Stromal cell of bone marrow (primary cell): Measurements from ENCODE around the gene HOOK2.

Experiments used
- DNase-seq: peaks from one replicate; pipeline ENCODE4 v3.0.0-alpha.2; 2012; ENCODE audit warnings: low read depth

The HOOK2 gene

GRCh38 chr19:12794196-12794941 is 19.0 kb upstream of the HOOK2 start:
- DNase-seq: no peak

DNA sequence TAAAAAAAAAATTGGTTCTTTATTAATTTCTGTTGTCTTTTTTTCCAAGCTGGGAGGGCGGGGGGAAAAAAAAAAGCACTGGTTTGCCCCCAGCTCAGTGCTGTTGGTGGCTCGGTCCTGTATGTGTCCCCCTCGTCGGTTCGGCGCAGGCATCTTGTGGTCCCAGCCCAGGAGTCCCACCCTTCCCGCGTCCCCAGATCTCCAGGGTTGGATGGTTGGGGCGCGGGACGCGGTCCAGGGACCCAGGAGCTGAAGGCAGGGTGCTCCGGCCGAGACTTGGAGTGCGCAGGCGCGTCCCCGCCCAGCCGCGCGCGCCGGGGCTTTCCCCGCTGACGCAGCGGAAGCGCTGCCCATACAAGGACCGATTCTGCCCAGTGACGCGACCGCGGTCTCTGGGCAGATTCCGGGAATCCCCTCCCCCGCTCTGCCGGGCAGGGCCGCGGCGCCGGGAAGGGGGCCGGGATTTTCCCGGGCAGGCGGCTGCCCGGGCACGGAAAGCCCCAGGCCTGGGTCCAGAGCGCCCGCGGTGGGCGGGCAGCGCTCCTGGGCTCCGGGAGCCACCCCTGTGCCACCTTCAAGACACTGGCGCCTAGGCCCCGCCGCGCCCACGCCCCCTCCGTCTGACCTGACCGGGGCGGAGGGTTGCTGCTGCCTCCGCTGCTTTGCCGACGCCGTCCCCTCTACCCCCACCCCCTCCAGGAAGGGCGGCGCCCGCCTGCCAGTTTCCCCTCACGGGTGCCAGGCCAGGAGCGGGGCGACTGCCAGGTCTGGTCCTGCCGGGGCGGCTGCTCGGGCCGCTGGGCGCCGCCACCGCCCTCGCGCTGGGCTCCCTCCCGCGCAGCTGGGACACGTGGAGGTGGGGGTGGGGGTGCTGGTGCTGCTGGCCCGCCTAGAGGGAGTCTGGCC is 18.2 kb upstream of the HOOK2 start:
- peak; percentile 83 for DNase-seq

DNA sequence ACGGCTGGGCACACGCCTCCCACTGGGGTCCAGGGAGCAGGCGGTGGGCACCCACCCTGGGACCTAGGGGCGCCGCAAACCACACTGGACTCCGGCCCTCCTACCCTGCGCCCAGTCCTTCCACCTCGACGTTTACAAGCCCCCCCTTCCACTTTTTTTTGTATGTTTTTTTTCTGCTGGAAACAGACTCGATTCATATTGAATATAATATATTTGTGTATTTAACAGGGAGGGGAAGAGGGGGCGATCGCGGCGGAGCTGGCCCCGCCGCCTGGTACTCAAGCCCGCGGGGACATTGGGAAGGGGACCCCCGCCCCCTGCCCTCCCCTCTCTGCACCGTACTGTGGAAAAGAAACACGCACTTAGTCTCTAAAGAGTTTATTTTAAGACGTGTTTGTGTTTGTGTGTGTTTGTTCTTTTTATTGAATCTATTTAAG is 17.5 kb upstream of the HOOK2 start:
- no peak for DNase-seq

- DNase-seq: no peak
Observed at GRCh38 chr19:12792051-12792852, 16.9 kb upstream of the HOOK2 start.

- peak; percentile 95 for DNase-seq
Observed at GRCh38 chr19:12791345-12792050, 16.1 kb upstream of the HOOK2 start, which contains the start of gene JUNB. Gene JUNB, plus strand, starts transcription at chr19:12791486. Its CDS starts 286 bp downstream, at chr19:12791772.

GRCh38 chr19:12790628-12791344 is 15.4 kb upstream of the HOOK2 start:
- DNase-seq: no peak

DNA sequence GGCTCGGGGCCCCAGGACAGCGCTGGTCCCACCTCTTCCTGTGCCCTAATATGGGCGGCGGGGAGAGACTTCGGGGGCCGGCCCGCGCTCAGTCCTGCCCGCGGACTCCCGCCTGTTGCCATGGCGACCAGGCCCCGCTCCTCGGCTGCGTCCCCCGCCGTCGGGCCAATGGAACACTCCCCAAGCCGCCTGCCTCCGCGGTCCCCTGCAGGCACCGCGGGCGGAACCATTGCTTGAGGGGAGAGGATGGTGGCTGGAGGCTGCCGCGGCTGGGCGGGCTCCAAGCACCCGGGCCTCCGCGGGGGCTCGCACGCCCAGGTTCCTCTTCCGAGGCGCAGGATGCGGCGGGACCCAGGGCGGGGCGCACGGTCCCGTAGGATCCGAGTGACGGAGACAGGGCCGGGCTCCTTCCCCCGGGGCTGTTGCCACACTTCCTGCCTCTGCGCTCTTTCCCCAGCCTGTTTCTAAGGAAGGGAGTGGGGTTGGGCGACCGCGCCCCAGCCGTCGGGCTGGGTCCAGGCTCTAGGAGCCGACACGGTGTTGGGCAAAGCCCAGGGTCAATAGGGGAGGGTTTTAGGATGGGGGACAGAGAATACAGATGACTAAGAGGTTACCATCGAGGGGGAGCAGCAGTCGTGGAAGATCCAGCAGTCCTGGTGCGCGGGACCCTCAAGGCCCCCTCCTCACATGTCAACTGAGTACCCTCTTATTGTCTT is 14.7 kb upstream of the HOOK2 start:
- peak; percentile 94 for DNase-seq

DNA sequence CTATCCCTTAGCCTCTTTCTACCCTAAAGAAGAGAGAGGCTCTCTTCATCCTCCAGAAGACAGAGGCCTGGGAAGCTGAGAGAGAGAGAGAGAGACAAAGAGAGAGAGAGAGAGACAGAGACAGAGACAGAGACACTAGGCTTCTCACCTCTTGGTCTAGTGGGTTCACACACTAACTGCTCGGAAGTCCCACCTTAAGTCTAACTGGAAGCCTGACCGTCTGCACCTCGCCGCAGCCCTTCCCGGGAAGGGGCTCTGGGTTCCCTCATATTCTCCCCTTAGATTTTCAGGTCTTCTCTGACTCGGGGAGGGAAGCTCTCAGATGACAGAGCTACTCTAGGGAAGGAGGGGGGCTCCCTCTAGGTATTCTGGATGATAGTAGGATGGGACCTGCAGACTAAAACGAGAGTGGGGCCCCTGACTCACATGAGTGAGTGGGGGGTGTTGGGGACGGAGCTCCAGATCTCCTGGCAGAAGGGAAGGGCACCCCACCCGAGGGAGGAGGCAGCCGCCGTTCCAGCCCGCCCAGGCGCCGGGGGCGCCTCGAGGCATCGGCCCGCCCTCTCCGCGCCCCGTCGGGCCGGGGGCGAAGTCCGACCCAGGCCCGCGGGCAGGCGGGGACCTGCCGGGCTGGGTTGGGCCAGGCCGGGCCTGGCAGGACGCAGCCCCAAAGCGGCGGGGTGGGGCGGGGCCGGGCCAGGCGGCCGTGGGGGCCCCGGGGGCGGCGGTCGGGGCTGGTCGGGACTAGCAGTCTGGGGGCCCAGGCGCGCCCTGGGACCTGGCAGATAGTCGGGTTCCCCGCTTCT is 13.9 kb upstream of the HOOK2 start:
- no peak for DNase-seq

DNA sequence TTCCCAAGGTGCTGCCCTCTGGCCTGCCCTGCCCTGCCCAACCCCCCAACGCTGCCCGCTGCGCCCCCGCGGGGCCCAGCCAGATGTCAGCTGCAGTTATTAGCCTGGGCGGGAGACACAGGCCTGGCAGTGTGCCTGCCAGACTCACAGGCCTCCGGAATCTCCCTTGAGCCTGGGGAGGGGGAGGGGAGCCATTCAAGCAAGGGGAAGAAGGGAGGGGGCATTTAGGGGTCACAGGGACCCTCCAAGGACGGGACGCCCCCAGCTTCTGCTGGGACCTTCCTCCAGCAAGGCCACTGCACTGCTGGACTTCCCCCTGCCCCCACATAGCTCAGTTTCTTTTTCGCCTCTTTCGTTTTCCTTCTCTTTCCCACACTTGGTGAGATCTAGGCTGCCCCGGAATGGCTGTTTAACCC is 13.3 kb upstream of the HOOK2 start:
- DNase-seq: no peak

GRCh38 chr19:12788042-12788681 is 12.8 kb upstream of the HOOK2 start:
- no peak for DNase-seq

- no peak for DNase-seq
Observed at GRCh38 chr19:12787458-12787857, 12.1 kb upstream of the HOOK2 start.

DNA sequence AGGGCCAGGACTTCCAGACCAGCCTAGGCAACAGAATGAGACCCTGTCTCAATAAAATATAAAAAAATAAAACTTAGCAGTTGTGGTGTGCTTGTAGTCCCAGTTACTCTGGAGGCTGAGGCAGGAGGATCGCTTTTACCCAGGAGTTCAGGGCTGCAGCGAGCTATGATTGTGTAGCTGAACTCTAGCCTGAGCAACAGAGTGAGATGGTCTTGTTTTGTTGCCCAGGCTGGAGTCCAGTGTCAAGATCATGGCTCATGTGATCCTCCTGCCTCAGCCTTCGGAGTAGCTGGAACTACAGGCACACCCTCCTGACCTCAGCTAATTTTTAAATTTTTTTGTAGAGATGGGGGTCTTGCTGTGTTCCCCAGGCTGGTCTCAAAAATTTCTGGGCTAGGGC is 11.6 kb upstream of the HOOK2 start:
- DNase-seq: no peak

DNA sequence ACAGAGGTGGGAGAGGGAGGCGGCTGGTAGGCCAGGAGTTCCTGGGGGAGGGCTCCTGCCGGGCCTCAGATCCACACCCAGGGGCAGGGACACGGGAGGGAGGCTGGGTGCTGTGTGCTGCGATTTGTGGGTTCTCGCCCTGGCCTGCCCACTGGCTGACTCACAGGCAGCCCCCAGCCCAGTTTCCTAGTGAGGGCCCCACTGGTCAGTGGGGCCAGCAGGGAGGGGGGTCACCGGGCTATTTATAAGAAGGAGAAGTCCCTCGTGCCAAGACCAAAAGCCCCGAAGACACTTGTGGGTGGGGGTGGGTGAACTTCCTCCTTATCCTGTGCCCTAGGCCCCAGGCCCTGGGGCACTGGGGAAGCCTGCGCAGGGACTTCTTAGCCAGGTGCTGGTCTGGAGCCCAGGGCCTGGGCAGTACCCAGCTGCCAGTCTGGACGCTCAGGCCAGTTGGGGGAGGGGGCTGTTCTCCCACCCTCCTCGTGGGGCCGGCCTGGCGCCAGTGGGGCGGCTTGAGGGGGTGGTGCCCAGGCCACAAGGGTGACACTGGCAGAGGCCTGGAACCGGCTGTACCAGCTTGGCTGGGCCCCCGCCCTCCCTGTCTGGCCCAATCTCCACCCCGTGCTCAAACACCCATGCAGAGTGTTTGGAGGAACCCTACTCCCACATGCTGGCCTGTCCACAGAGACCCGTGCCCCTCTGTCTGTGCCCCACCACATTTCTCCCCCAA is 11.0 kb upstream of the HOOK2 start:
- no peak for DNase-seq

- no peak for DNase-seq
Observed at GRCh38 chr19:12785431-12786031, 10.2 kb upstream of the HOOK2 start.

DNA sequence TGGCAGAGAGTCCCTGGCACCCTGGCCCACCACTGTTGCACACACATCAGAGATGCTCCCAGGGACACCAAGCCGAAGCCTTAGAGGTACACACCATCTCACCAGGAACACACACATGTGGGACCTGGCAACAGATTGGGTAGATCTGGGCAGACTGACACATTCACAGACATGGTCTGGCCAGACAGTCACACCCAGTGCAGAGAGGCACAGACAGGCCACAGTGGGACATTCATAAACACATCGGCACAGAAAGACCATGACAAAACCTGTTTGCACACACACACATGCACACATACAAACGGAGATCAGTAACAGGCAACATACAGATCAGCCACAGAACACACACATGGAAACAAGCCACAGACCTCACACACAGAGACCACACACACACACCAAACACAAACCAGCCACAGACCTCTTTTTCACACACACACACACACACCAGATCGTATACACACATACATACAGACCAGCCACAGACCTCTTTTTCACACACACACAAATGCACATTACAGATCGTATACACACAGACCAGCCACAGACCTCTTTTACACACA is 9.6 kb upstream of the HOOK2 start:
- no peak for DNase-seq

DNA sequence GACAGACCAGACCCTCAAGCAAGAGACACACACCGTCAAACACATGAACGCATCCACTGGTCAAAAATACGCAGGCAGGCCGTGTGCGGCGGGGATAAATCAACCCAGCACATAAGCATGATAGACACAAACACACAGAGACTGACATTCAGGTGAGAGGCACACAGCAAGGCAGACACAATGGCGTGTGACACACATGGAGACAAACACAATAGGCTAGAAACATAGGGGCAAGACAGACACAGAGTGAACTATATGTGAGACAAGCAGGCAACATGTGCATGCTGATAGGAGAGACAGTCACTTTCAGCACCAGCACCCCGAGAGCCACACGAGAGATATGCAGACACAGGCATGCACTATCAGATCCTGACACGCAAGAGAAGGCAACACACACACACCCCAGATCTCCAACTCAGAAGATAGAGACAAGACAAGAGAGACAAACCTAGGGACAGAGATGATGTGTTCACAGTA is 9.1 kb upstream of the HOOK2 start:
- no peak for DNase-seq

DNA sequence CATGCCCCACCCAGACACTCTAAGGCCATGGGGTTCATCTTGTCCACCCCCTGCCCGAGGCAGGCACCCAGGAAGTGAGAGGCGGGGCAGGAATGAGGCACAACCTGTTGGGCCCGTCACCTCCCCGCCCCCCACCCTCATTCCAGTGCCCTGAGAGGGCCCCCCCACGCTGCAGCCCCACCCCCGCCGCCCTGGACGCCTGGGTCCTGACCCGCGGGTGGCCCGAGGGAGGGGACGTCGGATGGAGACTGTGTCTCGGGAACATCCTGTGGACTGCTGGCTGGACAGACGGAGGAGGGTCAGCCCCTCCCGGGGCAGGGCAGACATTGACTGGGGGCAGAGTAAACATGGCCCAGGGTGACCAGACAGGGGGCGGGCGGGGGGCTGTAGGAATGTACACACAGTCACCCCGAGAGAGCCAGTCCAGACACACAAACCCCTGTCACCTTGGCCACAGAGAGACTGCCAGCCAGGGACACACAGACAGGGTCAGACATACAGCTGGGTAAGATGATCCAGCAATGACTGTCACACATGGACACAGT is 8.6 kb upstream of the HOOK2 start:
- DNase-seq: no peak
